ENCODE results near the gene RSPRY1.

RSPRY1 gene

GRCh38 chr16:57185945-57186871 is at the start of gene RSPRY1, which contains the start of gene PSME3IP1:
Gene RSPRY1 (plus strand): TSS chr16:57186329. CDS start chr16:57204659, 18,330 bp downstream.
Gene PSME3IP1 (minus strand): TSS chr16:57186039. CDS start chr16:57173854, 12,185 bp downstream.
- DNase-seq (ENCODE audit: low spot score in 2 of 2) (peak; percentile 94 to 99), ATAC-seq (ENCODE audit: low read depth) (peak; percentile 86)
- peak within 1 kb of the TSS; percentile 98 for H3K4me3 Mint-ChIP-seq
- peak within 1 kb of the TSS; percentile 96 for H3K27ac Mint-ChIP-seq
- peaks cover 38% of the 10 kb centered on the region for H3K4me1 Mint-ChIP-seq
- H3K9me3 Mint-ChIP-seq, result no peaks in the 10 kb centered on the region
- no peaks in the 10 kb centered on the region for H3K27me3 Mint-ChIP-seq
- H3K36me3 Mint-ChIP-seq, result peaks cover 1% of the 10 kb centered on the region

DNA sequence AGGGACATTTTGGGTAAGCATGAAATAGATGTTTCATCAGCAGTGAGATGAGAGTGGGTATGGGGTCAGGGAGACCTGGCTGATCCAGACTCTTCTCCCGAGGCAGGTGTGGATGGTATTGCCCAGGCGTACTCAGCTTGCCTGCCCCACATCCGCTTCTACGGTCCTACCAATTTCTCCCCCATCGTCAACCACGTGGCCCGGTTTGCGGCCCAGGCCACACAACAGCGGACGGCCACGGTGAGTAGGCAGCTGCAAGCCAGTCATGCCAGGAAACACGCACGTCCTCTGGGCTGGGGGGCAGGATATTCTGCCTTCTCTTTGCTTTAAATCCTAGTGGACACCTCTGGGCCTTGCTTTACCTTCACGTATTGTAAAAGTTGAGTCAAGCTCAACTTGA is 49.1 kb upstream of the RSPRY1 start:
- Mint-ChIP-seq H3K27ac (no peak overlapping the region), H3K4me3 (no peak overlapping the region), H3K9me3 (no peaks in the 10 kb centered on the region), H3K27me3 (no peaks in the 10 kb centered on the region), H3K4me1 (peaks cover 38% of the 10 kb centered on the region), H3K36me3 (no peaks in the 10 kb centered on the region)
- DNase-seq (ENCODE audit: low spot score in 2 of 2), result no peak
- no peak for ATAC-seq (ENCODE audit: low read depth)

DNA sequence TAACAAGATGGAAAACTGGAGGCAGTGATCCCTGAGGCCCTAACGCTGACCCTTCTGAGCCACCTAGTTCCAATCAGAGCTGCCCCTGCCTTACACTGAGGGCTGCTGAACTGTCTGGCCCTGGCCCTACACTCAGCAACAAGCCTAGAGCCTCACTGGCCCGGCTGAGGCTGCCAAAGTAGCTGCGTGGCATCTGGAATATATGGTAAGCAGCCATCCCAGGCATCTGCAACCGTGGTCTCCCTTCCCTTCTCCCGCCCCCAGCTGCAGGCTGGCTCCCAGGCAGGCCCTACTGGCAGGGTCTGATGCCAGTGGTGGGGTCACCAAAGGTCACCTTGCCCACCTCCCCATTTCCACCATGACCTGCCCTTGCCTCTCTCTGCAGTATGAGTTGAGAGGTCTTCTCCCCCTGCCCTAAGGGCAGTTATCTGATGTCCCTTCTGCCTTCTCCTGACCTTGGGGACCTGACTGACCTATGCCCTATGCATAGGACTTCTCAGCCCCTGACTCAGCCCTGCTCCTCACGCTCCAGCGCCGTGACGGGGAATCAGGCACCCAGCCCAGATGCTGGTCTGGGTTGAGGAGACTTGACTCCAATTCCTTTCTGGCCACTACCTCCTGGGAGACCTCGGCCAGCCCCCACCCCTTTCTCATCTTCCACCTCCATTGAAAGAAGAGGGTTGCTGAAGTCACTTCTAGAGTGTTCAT is 48.4 kb upstream of the RSPRY1 start:
- Mint-ChIP-seq H3K27ac (peak overlapping the region; percentile 31), H3K4me1 (peaks cover 42% of the 10 kb centered on the region), H3K4me3 (no peak overlapping the region), H3K9me3 (no peaks in the 10 kb centered on the region), H3K27me3 (no peaks in the 10 kb centered on the region), H3K36me3 (no peaks in the 10 kb centered on the region)
- ATAC-seq (ENCODE audit: low read depth), result no peak
- no peak for DNase-seq (ENCODE audit: low spot score in 2 of 2)

GRCh38 chr16:57138281-57138935 is 47.7 kb upstream of the RSPRY1 start:
- Mint-ChIP-seq H3K27ac (peak overlapping the region; percentile 31), H3K9me3 (no peaks in the 10 kb centered on the region), H3K4me3 (no peak overlapping the region), H3K27me3 (no peaks in the 10 kb centered on the region), H3K36me3 (no peaks in the 10 kb centered on the region), H3K4me1 (peaks cover 42% of the 10 kb centered on the region)
- no peak for ATAC-seq (ENCODE audit: low read depth)
- DNase-seq (ENCODE audit: low spot score in 2 of 2), result no peak

DNA sequence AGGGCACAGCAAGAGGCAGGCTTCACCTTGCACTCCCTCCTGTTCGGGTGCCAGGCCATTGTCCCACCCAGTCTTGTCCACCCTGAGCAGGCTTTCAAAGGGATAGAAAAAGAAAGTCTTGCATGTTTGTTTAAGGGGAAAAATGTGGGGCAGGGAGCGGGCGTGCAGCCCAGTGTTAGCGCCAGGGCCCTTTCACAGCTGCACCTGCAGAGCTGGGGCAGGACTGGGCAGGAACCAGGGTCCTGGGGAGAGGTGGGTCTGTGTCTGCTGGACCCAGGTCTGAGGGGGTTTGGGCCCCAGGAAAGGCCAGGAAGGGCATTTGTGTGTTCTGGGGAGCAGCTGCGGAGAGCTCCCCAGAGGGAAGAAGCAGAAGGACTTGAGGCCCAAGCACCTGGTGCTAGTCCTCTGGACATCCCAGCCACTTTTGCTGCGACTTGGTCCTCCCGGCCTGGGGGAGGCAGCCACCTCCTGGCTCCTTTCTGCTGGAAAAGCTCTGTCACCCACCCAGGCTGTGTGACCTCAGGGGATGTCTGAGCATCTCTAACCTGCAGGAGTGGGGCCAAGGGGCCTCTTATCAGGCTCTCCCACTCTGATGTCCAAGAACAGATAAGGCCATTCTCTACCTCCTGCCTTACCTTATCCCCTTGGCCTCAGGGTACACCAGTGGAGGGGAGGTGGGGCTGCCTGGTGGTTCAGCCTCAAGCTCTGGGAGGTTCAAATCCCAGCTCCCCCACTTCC is 45.0 kb upstream of the RSPRY1 start:
- no peaks in the 10 kb centered on the region for H3K36me3 Mint-ChIP-seq
- no peaks in the 10 kb centered on the region for H3K27me3 Mint-ChIP-seq
- ATAC-seq (ENCODE audit: low read depth) (no peak), DNase-seq (ENCODE audit: low spot score in 2 of 2) (no peak)
- H3K27ac Mint-ChIP-seq, result no peak overlapping the region
- H3K4me1 Mint-ChIP-seq, result peaks cover 24% of the 10 kb centered on the region
- H3K4me3 Mint-ChIP-seq, result no peak overlapping the region
- no peaks in the 10 kb centered on the region for H3K9me3 Mint-ChIP-seq

DNA sequence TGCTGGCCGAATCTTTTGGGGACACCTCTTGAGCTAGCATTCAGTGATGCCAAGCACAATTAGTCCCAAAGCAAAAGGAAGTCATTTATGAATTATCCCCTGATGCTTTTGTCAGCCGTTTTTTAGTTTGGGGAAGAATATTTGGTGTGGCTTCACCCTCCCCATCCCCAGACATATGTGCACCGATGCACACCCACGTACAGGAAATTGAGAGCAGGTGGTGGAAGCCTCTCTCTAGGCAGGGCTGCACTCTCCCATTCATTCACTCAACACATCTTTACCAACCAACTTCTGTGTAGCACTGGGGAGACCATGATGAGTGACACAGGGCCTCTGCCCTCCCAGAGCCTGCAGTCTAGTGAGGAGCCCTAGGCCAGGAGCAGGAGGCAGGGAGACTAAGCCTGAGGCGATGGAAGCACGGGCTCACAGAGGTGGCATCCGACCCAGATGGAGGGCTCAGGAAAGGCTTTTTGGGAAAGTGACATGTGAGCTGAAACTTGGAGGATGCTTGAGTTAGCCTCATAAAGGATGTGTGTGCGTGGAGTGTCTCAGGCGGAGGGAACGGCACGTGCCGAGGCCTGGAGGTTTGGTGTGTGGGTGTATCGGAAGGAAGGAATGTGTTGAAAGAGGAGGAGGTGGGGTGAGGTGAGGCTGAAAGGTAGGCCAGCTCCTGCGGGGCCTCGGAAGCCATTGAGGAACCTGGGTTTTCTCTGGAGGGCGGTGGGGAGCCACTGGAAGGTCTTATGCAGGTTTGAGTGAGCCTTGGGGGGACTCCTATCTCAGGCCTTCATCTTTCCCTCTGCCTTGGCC is 44.1 kb upstream of the RSPRY1 start:
- Mint-ChIP-seq H3K4me1 (peaks cover 26% of the 10 kb centered on the region), H3K4me3 (peak overlapping the region; percentile 45), H3K27ac (peak overlapping the region; percentile 83), H3K27me3 (no peaks in the 10 kb centered on the region), H3K36me3 (no peaks in the 10 kb centered on the region), H3K9me3 (no peaks in the 10 kb centered on the region)
- peak in 1 of 2 donors; percentile 29 for DNase-seq (ENCODE audit: low spot score in 2 of 2)
- ATAC-seq (ENCODE audit: low read depth), result peak; percentile 98

GRCh38 chr16:57143149-57143921 is 42.8 kb upstream of the RSPRY1 start:
- Mint-ChIP-seq H3K36me3 (no peaks in the 10 kb centered on the region), H3K4me1 (peaks cover 26% of the 10 kb centered on the region), H3K27me3 (no peaks in the 10 kb centered on the region), H3K27ac (no peak overlapping the region), H3K9me3 (no peaks in the 10 kb centered on the region), H3K4me3 (no peak overlapping the region)
- ATAC-seq (ENCODE audit: low read depth) (no peak), DNase-seq (ENCODE audit: low spot score in 2 of 2) (no peak)

GRCh38 chr16:57144027-57144426 is 42.1 kb upstream of the RSPRY1 start:
- DNase-seq (ENCODE audit: low spot score in 2 of 2), result no peak
- H3K4me3 Mint-ChIP-seq, result no peak overlapping the region
- H3K36me3 Mint-ChIP-seq, result no peaks in the 10 kb centered on the region
- ATAC-seq (ENCODE audit: low read depth), result no peak
- H3K9me3 Mint-ChIP-seq, result no peaks in the 10 kb centered on the region
- H3K27me3 Mint-ChIP-seq, result no peaks in the 10 kb centered on the region
- no peak overlapping the region for H3K27ac Mint-ChIP-seq
- peaks cover 28% of the 10 kb centered on the region for H3K4me1 Mint-ChIP-seq

DNA sequence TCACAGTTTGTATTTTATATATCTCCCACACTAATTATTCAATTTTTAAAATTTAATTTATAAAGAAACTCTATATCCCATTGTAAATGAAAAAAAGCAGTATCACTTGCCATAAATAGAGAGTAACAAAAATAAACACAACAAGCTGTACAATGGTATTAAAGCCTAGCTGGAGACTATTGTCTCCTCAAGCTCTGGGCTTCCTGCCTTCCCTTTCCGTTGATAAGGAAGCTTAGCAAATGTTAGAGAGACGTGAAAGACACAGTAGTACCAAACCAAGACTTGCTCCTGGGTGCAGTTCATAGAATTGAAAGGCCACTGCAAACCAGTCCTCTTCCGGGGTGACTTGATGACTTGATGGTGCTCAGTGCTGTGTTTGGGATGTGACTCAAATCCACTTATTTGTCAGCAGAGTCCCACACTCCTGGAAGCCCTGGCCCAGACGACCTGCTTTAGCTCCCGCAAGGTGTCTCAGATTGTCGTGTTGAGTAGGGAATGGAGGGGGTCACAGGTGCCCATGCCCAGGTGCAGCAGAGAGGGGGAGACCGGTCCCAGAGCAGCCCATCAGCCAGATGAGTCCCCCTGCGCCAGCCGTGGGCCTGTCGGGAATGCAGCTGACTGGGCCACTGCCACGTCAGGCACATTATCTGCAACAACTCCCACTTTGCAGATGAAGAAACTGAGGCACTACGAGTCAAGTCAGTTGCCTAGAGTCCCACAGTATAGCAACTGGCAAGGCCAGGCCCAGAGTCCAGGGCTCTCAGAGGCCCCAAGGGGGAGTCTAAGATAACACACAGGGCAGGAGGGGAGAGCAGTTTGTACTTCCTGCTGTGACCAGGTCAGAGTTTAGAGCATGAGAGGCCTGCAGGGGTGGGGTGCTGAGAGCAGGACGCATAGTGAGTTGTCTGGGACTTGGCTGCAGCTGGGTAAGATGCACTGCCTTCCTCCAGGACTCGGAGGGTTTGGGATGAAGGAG is 40.8 kb upstream of the RSPRY1 start:
- Mint-ChIP-seq H3K4me1 (peaks cover 24% of the 10 kb centered on the region), H3K9me3 (no peaks in the 10 kb centered on the region), H3K27ac (peak overlapping the region; percentile 69), H3K27me3 (no peaks in the 10 kb centered on the region), H3K36me3 (no peaks in the 10 kb centered on the region), H3K4me3 (no peak overlapping the region)
- ATAC-seq (ENCODE audit: low read depth) (no peak), DNase-seq (ENCODE audit: low spot score in 2 of 2) (no peak)

- no peak for ATAC-seq (ENCODE audit: low read depth)
- Mint-ChIP-seq H3K27ac (no peak overlapping the region), H3K27me3 (no peaks in the 10 kb centered on the region), H3K36me3 (no peaks in the 10 kb centered on the region), H3K4me3 (no peak overlapping the region), H3K9me3 (no peaks in the 10 kb centered on the region), H3K4me1 (peaks cover 24% of the 10 kb centered on the region)
- no peak for DNase-seq (ENCODE audit: low spot score in 2 of 2)
These were observed 40.0 kb upstream of the RSPRY1 start for GRCh38 chr16:57146040-57146647.

GRCh38 chr16:57146735-57147134 is 39.4 kb upstream of the RSPRY1 start:
- H3K27ac Mint-ChIP-seq, result no peak overlapping the region
- no peaks in the 10 kb centered on the region for H3K27me3 Mint-ChIP-seq
- no peak overlapping the region for H3K4me3 Mint-ChIP-seq
- DNase-seq (ENCODE audit: low spot score in 2 of 2) (no peak), ATAC-seq (ENCODE audit: low read depth) (no peak)
- H3K4me1 Mint-ChIP-seq, result peaks cover 20% of the 10 kb centered on the region
- no peaks in the 10 kb centered on the region for H3K9me3 Mint-ChIP-seq
- H3K36me3 Mint-ChIP-seq, result peaks cover 1% of the 10 kb centered on the region
